ENCODE data around the gene DDX1. TPM values are rescaled to one million over a fixed set of nuclear protein-coding genes. Genes with fewer than 3 reads are reported as not detected.

The DDX1 gene
- polyA plus RNA-seq, 1 donor (not counting 4 experiments of a cell fraction or from before 2014, with no cell fraction given) = 140 TPM

- H3K9me3 ChIP-seq (ENCODE audit: control insufficient read depth, low read depth, low read length) = no peaks in the 10 kb centered on the region
- H3K4me1 ChIP-seq (ENCODE audit: control insufficient read depth, extremely low read depth, insufficient read depth, low read length) = peaks cover 12% of the 10 kb centered on the region
- no peaks in the 10 kb centered on the region for H4K20me1 ChIP-seq (ENCODE audit: control insufficient read depth, extremely low read depth, insufficient read depth, low read length)
- H3K36me3 ChIP-seq (ENCODE audit: control insufficient read depth in 2 of 2, extremely low read depth in 1 of 2, insufficient read depth in 2 of 2, low read length in 2 of 2) = peaks cover 21 to 22% of the 10 kb centered on the region in 2 experiments
- FAIRE-seq (no peak), DNase-seq (ENCODE audit: low read depth, low spot score) (no peak)
- no peaks in the 10 kb centered on the region for H3K27me3 ChIP-seq (ENCODE audit: control insufficient read depth, extremely low read depth, insufficient read depth, low read length)
- TF ChIP-seq EZH2 (IDR thresholded peaks at IDR 0.05; ENCODE audit: low read length) (no peak), CTCF (optimal IDR thresholded peaks at IDR 0.05 in 1 of 3, IDR thresholded peaks at IDR 0.05 in 1 of 3, conservative IDR thresholded peaks at IDR 0.05 in 1 of 3; ENCODE audit: extremely low read depth in 1 of 3, insufficient read depth in 2 of 3, low read length in 3 of 3) (no peak)
- H3K79me2 ChIP-seq (ENCODE audit: control insufficient read depth, insufficient read depth, low read length) = no peaks in the 10 kb centered on the region
- no peak overlapping the region for H3K4me3 ChIP-seq (ENCODE audit: control insufficient read depth in 2 of 3, extremely low read depth in 1 of 3, insufficient read depth in 2 of 3, low read depth in 1 of 3, low read length in 3 of 3)
- dilution Hi-C loops (cut with MboI; ENCODE audit: extremely low pct_ligation_motif_present, low sequenced_read_pairs) = no loop called here
- H3K27ac ChIP-seq (ENCODE audit: control insufficient read depth, insufficient read depth, low read length) = no peak overlapping the region
- no peak overlapping the region for H3K9ac ChIP-seq (ENCODE audit: control insufficient read depth, extremely low read depth, insufficient read depth, low read length)
- no peak overlapping the region for H3K4me2 ChIP-seq (ENCODE audit: control insufficient read depth, extremely low read depth, insufficient read depth, low read depth, low read length)
- no peak overlapping the region for H2AFZ ChIP-seq (ENCODE audit: control insufficient read depth, low read length)
- no peaks in the 10 kb centered on the region for H3K9me1 ChIP-seq (ENCODE audit: control insufficient read depth, extremely low read depth, insufficient read depth, low read length)
Measured at GRCh38 chr2:15630978-15631719, 39.5 kb downstream of the DDX1 start.

GRCh38 chr2:15631883-15632282, 40.2 kb downstream of the DDX1 start:
- FAIRE-seq (no peak), DNase-seq (ENCODE audit: low read depth, low spot score) (no peak)
- no peak overlapping the region for H3K27ac ChIP-seq (ENCODE audit: control insufficient read depth, insufficient read depth, low read length)
- dilution Hi-C loops (cut with MboI; ENCODE audit: extremely low pct_ligation_motif_present, low sequenced_read_pairs) = no loop called here
- peaks cover 19 to 22% of the 10 kb centered on the region in 2 experiments for H3K36me3 ChIP-seq (ENCODE audit: control insufficient read depth in 2 of 2, extremely low read depth in 1 of 2, insufficient read depth in 2 of 2, low read length in 2 of 2)
- H3K27me3 ChIP-seq (ENCODE audit: control insufficient read depth, extremely low read depth, insufficient read depth, low read length) = no peaks in the 10 kb centered on the region
- H3K79me2 ChIP-seq (ENCODE audit: control insufficient read depth, insufficient read depth, low read length) = no peaks in the 10 kb centered on the region
- H4K20me1 ChIP-seq (ENCODE audit: control insufficient read depth, extremely low read depth, insufficient read depth, low read length) = no peaks in the 10 kb centered on the region
- H3K4me1 ChIP-seq (ENCODE audit: control insufficient read depth, extremely low read depth, insufficient read depth, low read length) = peaks cover 12% of the 10 kb centered on the region
- no peaks in the 10 kb centered on the region for H3K9me3 ChIP-seq (ENCODE audit: control insufficient read depth, low read depth, low read length)
- no peak overlapping the region for H3K4me2 ChIP-seq (ENCODE audit: control insufficient read depth, extremely low read depth, insufficient read depth, low read depth, low read length)
- TF ChIP-seq CTCF (optimal IDR thresholded peaks at IDR 0.05 in 1 of 3, IDR thresholded peaks at IDR 0.05 in 1 of 3, conservative IDR thresholded peaks at IDR 0.05 in 1 of 3; ENCODE audit: extremely low read depth in 1 of 3, insufficient read depth in 2 of 3, low read length in 3 of 3) (no peak), EZH2 (IDR thresholded peaks at IDR 0.05; ENCODE audit: low read length) (no peak)
- no peak overlapping the region for H3K9ac ChIP-seq (ENCODE audit: control insufficient read depth, extremely low read depth, insufficient read depth, low read length)
- no peak overlapping the region for H2AFZ ChIP-seq (ENCODE audit: control insufficient read depth, low read length)
- no peaks in the 10 kb centered on the region for H3K9me1 ChIP-seq (ENCODE audit: control insufficient read depth, extremely low read depth, insufficient read depth, low read length)
- H3K4me3 ChIP-seq (ENCODE audit: control insufficient read depth in 2 of 3, extremely low read depth in 1 of 3, insufficient read depth in 2 of 3, low read depth in 1 of 3, low read length in 3 of 3) = no peak overlapping the region

All from keratinocyte (primary cell).